ENCODE results near the gene CAMK2B. TPM values are rescaled to one million over a fixed set of nuclear protein-coding genes. Genes with fewer than 3 reads are reported as not detected.

The CAMK2B gene
- total and polyA plus RNA-seq, 2 experiments from 2014 or later: not detected

DNA sequence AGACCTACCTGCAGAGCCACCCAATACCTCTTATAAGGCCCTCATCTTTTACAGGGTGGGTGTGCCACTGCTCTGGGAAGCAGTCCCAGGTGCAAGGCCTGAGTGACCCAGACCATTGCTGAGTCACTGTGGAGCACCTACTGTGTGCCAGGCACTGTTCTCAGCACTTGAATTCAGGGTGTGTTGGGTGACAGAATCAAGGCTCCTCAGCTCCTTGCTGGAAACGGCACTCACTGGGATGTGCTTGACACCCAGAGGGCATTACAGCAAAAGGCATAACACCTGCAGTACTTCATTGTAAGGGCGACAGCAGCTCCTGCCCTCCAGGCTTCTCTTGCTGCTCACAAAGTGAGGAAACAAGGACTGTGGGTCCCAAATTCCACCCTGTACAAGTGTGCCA, 7.1 kb downstream of the CAMK2B start (continued):
- TF ChIP-seq, protein P1, sequence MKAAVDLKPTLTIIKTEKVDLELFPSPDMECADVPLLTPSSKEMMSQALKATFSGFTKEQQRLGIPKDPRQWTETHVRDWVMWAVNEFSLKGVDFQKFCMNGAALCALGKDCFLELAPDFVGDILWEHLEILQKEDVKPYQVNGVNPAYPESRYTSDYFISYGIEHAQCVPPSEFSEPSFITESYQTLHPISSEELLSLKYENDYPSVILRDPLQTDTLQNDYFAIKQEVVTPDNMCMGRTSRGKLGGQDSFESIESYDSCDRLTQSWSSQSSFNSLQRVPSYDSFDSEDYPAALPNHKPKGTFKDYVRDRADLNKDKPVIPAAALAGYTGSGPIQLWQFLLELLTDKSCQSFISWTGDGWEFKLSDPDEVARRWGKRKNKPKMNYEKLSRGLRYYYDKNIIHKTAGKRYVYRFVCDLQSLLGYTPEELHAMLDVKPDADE (IDR thresholded peaks at IDR 0.05): no peak
- TF ChIP-seq, protein P2, sequence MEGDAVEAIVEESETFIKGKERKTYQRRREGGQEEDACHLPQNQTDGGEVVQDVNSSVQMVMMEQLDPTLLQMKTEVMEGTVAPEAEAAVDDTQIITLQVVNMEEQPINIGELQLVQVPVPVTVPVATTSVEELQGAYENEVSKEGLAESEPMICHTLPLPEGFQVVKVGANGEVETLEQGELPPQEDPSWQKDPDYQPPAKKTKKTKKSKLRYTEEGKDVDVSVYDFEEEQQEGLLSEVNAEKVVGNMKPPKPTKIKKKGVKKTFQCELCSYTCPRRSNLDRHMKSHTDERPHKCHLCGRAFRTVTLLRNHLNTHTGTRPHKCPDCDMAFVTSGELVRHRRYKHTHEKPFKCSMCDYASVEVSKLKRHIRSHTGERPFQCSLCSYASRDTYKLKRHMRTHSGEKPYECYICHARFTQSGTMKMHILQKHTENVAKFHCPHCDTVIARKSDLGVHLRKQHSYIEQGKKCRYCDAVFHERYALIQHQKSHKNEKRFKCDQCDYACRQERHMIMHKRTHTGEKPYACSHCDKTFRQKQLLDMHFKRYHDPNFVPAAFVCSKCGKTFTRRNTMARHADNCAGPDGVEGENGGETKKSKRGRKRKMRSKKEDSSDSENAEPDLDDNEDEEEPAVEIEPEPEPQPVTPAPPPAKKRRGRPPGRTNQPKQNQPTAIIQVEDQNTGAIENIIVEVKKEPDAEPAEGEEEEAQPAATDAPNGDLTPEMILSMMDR (conservative IDR thresholded peaks at IDR 0.05; ENCODE audit: low read depth in 2 of 2): no peak
- TF ChIP-seq STAT1 (IDR thresholded peaks at IDR 0.05; ENCODE audit: unreplicated experiment) (no peak), JUNB (IDR thresholded peaks at IDR 0.05; ENCODE audit: unreplicated experiment) (no peak), EZH2 (IDR thresholded peaks at IDR 0.05; ENCODE audit: low read depth, unreplicated experiment) (no peak)

DNA sequence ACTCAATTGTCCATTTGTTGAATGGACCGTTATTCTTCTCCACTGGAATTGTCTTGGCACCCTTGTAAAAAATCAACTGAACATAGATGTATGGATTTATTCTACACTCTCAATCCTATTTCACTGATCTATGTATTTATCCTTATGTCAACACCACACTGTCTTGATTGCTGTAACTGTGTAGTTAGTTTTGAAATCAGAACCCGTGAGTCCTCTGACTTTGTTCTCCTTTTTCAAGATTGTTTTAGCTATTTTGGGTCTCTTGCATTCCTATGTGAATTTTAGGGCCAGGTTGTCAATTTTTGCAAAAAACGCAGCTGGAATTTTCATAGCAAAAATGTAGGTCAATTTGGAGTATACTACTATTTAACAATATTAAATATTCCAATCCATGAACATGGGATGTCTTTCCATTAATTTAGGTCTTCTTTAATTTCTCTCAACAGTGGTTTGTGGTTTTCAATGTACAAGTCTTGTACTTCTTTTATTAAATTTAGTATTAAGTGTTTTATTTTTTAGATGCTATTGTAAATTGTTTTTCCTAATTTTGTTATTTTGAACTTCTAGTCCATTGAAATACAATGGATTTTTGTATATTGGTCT, 10.0 kb downstream of the CAMK2B start:
- Histone ChIP-seq H3K36me3 (ENCODE audit: insufficient read depth) (no peaks in the 10 kb centered on the region), H3K9me2 (ENCODE audit: insufficient read depth) (no peaks in the 10 kb centered on the region), H3K79me2 (replicated peaks; ENCODE audit: insufficient read depth) (no peaks in the 10 kb centered on the region), H2AFZ (no peak overlapping the region), H3F3A (replicated peaks; ENCODE audit: low read depth) (no peaks in the 10 kb centered on the region), H3K27me3 (ENCODE audit: insufficient read depth) (peaks cover 10% of the 10 kb centered on the region), H3K4me3 (no peak overlapping the region), H4K20me1 (replicated peaks; ENCODE audit: insufficient read depth) (no peaks in the 10 kb centered on the region), H3K4me1 (ENCODE audit: insufficient read depth) (no peaks in the 10 kb centered on the region), H3K4me2 (no peak overlapping the region), H3K27ac (ENCODE audit: low read depth) (no peak overlapping the region)
- DNase-seq (ENCODE audit: low spot score) (no peak), ATAC-seq (no peak)
- TF ChIP-seq, protein P3, sequence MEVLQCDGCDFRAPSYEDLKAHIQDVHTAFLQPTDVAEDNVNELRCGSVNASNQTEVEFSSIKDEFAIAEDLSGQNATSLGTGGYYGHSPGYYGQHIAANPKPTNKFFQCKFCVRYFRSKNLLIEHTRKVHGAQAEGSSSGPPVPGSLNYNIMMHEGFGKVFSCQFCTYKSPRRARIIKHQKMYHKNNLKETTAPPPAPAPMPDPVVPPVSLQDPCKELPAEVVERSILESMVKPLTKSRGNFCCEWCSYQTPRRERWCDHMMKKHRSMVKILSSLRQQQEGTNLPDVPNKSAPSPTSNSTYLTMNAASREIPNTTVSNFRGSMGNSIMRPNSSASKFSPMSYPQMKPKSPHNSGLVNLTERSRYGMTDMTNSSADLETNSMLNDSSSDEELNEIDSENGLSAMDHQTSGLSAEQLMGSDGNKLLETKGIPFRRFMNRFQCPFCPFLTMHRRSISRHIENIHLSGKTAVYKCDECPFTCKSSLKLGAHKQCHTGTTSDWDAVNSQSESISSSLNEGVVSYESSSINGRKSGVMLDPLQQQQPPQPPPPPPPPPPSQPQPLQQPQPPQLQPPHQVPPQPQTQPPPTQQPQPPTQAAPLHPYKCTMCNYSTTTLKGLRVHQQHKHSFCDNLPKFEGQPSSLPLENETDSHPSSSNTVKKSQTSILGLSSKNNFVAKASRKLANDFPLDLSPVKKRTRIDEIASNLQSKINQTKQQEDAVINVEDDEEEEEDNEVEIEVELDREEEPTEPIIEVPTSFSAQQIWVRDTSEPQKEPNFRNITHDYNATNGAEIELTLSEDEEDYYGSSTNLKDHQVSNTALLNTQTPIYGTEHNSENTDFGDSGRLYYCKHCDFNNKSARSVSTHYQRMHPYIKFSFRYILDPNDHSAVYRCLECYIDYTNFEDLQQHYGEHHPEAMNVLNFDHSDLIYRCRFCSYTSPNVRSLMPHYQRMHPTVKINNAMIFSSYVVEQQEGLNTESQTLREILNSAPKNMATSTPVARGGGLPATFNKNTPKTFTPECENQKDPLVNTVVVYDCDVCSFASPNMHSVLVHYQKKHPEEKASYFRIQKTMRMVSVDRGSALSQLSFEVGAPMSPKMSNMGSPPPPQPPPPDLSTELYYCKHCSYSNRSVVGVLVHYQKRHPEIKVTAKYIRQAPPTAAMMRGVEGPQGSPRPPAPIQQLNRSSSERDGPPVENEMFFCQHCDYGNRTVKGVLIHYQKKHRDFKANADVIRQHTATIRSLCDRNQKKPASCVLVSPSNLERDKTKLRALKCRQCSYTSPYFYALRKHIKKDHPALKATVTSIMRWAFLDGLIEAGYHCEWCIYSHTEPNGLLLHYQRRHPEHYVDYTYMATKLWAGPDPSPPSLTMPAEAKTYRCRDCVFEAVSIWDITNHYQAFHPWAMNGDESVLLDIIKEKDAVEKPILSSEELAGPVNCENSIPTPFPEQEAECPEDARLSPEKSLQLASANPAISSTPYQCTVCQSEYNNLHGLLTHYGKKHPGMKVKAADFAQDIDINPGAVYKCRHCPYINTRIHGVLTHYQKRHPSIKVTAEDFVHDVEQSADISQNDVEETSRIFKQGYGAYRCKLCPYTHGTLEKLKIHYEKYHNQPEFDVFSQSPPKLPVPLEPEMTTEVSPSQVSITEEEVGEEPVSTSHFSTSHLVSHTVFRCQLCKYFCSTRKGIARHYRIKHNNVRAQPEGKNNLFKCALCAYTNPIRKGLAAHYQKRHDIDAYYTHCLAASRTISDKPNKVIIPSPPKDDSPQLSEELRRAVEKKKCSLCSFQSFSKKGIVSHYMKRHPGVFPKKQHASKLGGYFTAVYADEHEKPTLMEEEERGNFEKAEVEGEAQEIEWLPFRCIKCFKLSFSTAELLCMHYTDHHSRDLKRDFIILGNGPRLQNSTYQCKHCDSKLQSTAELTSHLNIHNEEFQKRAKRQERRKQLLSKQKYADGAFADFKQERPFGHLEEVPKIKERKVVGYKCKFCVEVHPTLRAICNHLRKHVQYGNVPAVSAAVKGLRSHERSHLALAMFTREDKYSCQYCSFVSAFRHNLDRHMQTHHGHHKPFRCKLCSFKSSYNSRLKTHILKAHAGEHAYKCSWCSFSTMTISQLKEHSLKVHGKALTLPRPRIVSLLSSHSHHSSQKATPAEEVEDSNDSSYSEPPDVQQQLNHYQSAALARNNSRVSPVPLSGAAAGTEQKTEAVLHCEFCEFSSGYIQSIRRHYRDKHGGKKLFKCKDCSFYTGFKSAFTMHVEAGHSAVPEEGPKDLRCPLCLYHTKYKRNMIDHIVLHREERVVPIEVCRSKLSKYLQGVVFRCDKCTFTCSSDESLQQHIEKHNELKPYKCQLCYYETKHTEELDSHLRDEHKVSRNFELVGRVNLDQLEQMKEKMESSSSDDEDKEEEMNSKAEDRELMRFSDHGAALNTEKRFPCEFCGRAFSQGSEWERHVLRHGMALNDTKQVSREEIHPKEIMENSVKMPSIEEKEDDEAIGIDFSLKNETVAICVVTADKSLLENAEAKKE (CRISPR knock-in tag; IDR thresholded peaks at IDR 0.05): no peak
- TF ChIP-seq, protein P2 (conservative IDR thresholded peaks at IDR 0.05; ENCODE audit: low read depth in 2 of 2): no peak
- no peak for TF ChIP-seq ZNF331 (CRISPR knock-in tag; IDR thresholded peaks at IDR 0.05; ENCODE audit: low read depth)
- TF ChIP-seq EZH2phosphoT487 (IDR thresholded peaks at IDR 0.05; ENCODE audit: unreplicated experiment): no peak
- no peak for TF ChIP-seq CREB1 (CRISPR knock-in tag; IDR thresholded peaks at IDR 0.05; ENCODE audit: low read depth)
- no peak for TF ChIP-seq POLR2AphosphoS5 (IDR thresholded peaks at IDR 0.05; ENCODE audit: low read depth)
- no peak for TF ChIP-seq STAT1 (IDR thresholded peaks at IDR 0.05; ENCODE audit: unreplicated experiment)
- TF ChIP-seq NANOG (IDR thresholded peaks at IDR 0.05; ENCODE audit: borderline replicate concordance): no peak
- TF ChIP-seq ZNF114 (CRISPR knock-in tag; IDR thresholded peaks at IDR 0.05): no peak
- TF ChIP-seq JUNB (IDR thresholded peaks at IDR 0.05; ENCODE audit: unreplicated experiment): no peak
- no peaks in the 10 kb centered on the region for H3K9me3 Mint-ChIP-seq
- no peaks in the 10 kb centered on the region for H3K36me3 Mint-ChIP-seq (ENCODE audit: low read depth)
- H3K4me3 Mint-ChIP-seq: no peak overlapping the region
- peaks cover 17% of the 10 kb centered on the region for H3K27me3 Mint-ChIP-seq (ENCODE audit: insufficient read depth, low read depth, poor library complexity)
- no peak overlapping the region for H3K27ac Mint-ChIP-seq
- no peaks in the 10 kb centered on the region for H3K4me1 Mint-ChIP-seq

Measured in GM23338 (cell line).